Fibroblast of lung (primary cell): ENCODE data around the gene CAPN3. TPM values are rescaled to one million over a fixed set of nuclear protein-coding genes. Genes with fewer than 3 reads are reported as not detected.

Source experiments
- DNase-seq, 2 donors: peaks; one replicate each; pipeline versions ENCODE4 v3.0.0 to v3.0.0-alpha.2; 2010; ENCODE audit warnings: low read depth in 2 of 2
- H2AFZ ChIP-seq: 2 replicates; pipeline ENCODE4 v1.5.1; 2012; ENCODE audit warnings: low read length, control low read depth, inconsistent platforms
- H3K27ac ChIP-seq: 2 replicates; pipeline ENCODE4 v1.5.1; 2011; ENCODE audit warnings: low read length, control low read depth; ENCODE audit not compliant: insufficient read depth
- H3K27me3 ChIP-seq: 2 replicates; pipeline ENCODE4 v1.5.1; 2011; ENCODE audit warnings: mild to moderate bottlenecking, low read length; ENCODE audit not compliant: control insufficient read depth, insufficient read depth
- H3K36me3 ChIP-seq: 2 replicates; pipeline ENCODE4 v1.5.1; 2011; ENCODE audit warnings: low read length; ENCODE audit not compliant: control insufficient read depth, insufficient read depth
- H3K4me1 ChIP-seq: 2 replicates; pipeline ENCODE4 v1.5.1; 2011; ENCODE audit warnings: low read length; ENCODE audit not compliant: control insufficient read depth, insufficient read depth; ENCODE audit errors: extremely low read depth
- H3K4me2 ChIP-seq: 2 replicates; pipeline ENCODE4 v1.5.1; 2011; ENCODE audit warnings: low read length, control low read depth; ENCODE audit not compliant: insufficient read depth; ENCODE audit errors: extremely low read depth
- H3K4me3 ChIP-seq, 4 experiments: fragments of 200-600 bp in 1 of 4; sonication (generic) in 1 of 4; replicated peaks in 1 of 4; 2 replicates each; pipeline ENCODE4 v1.5.1; 2011 to 2016; ENCODE audit warnings: low read length in 4 of 4, low read depth in 3 of 4, mild to moderate bottlenecking in 3 of 4, control low read depth in 2 of 4, inconsistent platforms in 1 of 4, mixed read lengths in 1 of 4; ENCODE audit not compliant: insufficient read depth in 1 of 4; ENCODE audit errors: control extremely low read depth in 1 of 4
- H3K79me2 ChIP-seq: 2 replicates; pipeline ENCODE4 v1.5.1; 2012; ENCODE audit warnings: mild to moderate bottlenecking, low read length, inconsistent platforms; ENCODE audit not compliant: control insufficient read depth, insufficient read depth
- H3K9ac ChIP-seq: 2 replicates; pipeline ENCODE4 v1.5.1; 2011; ENCODE audit warnings: mild to moderate bottlenecking, low read length, control low read depth; ENCODE audit not compliant: insufficient read depth
- H3K9me3 ChIP-seq: 2 replicates; pipeline ENCODE4 v1.5.1; 2012; ENCODE audit warnings: low read depth, low read length; ENCODE audit not compliant: control insufficient read depth, insufficient read depth
- H4K20me1 ChIP-seq: 2 replicates; pipeline ENCODE4 v1.5.1; 2011; ENCODE audit warnings: low read length; ENCODE audit not compliant: control insufficient read depth, insufficient read depth; ENCODE audit errors: extremely low read depth
- EZH2 ChIP-seq: IDR thresholded peaks from 2 replicates; pipeline ENCODE4 v1.5.1; 2012; ENCODE audit warnings: low read length, control low read depth, mild to moderate bottlenecking; ENCODE audit errors: missing control alignments
- polyA plus RNA-seq, 2 donors: library from polyadenylated mRNA; depleted of rRNA in 1 of 2; stranded (reverse) in 1 of 2; unstranded in 1 of 2; fragments of >200 nt; gene quantifications; 2 replicates each; pipeline ENCODE4 v1.2.1, GENCODE V29; 2011 to 2012; ENCODE audit warnings: missing spikeins in 1 of 2
- total RNA-seq: library from RNA; depleted of rRNA; stranded (reverse); fragments of >200 nt; gene quantifications from 2 replicates; pipeline ENCODE4 v1.2.1, GENCODE V29; 2014
- TF ChIP-seq, protein P1 (sequence below), 2 donors: IDR thresholded peaks in 1 of 2; conservative IDR thresholded peaks in 1 of 2; 1 replicate in 1 of 2; 2 replicates in 1 of 2; pipeline ENCODE4 v1.5.1; 2011 to 2012; ENCODE audit warnings: low read length in 2 of 2, control low read depth in 1 of 2, inconsistent platforms in 1 of 2, low read depth in 1 of 2, mild to moderate bottlenecking in 1 of 2

Gene CAPN3
- total and polyA plus RNA-seq, 2 donors (not counting 1 experiment from before 2014, with no cell fraction given) = 1.3 to 3.6 TPM

DNA sequence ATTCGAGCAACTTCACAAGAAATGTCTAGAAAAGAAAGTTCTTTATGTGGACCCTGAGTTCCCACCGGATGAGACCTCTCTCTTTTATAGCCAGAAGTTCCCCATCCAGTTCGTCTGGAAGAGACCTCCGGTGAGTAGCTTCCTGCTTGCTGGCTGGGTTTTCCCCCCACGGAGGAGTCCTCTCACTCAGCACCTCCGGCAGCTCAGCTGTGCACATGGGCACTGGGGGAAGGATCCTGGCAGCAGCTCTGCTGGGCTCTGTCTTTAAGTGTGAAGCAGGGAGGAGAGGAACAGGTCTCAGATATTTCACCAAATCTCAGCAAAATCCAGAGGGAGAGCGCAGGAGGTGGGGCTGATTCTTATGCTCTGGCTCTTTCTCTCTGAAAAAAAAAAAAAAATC lies 684 bp downstream of the CAPN3 start:
- H2AFZ ChIP-seq = no peak overlapping the region
- H3K4me3 ChIP-seq = no peak overlapping the region
- no peaks in the 10 kb centered on the region for H3K36me3 ChIP-seq
- no peak overlapping the region for H3K27ac ChIP-seq
- H3K4me1 ChIP-seq = no peaks in the 10 kb centered on the region
- H3K9me3 ChIP-seq = no peaks in the 10 kb centered on the region
- no peak overlapping the region for H3K4me2 ChIP-seq
- TF ChIP-seq EZH2 = no peak
- TF ChIP-seq, protein P1, sequence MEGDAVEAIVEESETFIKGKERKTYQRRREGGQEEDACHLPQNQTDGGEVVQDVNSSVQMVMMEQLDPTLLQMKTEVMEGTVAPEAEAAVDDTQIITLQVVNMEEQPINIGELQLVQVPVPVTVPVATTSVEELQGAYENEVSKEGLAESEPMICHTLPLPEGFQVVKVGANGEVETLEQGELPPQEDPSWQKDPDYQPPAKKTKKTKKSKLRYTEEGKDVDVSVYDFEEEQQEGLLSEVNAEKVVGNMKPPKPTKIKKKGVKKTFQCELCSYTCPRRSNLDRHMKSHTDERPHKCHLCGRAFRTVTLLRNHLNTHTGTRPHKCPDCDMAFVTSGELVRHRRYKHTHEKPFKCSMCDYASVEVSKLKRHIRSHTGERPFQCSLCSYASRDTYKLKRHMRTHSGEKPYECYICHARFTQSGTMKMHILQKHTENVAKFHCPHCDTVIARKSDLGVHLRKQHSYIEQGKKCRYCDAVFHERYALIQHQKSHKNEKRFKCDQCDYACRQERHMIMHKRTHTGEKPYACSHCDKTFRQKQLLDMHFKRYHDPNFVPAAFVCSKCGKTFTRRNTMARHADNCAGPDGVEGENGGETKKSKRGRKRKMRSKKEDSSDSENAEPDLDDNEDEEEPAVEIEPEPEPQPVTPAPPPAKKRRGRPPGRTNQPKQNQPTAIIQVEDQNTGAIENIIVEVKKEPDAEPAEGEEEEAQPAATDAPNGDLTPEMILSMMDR (conservative IDR thresholded peaks at IDR 0.05 in 1 of 2, IDR thresholded peaks at IDR 0.05 in 1 of 2; ENCODE audit: low read depth in 1 of 2, low read length in 2 of 2) = no peak
- DNase-seq = no peak
- H4K20me1 ChIP-seq = no peaks in the 10 kb centered on the region
- no peak overlapping the region for H3K9ac ChIP-seq
- H3K27me3 ChIP-seq = no peaks in the 10 kb centered on the region
- H3K79me2 ChIP-seq = no peaks in the 10 kb centered on the region

DNA sequence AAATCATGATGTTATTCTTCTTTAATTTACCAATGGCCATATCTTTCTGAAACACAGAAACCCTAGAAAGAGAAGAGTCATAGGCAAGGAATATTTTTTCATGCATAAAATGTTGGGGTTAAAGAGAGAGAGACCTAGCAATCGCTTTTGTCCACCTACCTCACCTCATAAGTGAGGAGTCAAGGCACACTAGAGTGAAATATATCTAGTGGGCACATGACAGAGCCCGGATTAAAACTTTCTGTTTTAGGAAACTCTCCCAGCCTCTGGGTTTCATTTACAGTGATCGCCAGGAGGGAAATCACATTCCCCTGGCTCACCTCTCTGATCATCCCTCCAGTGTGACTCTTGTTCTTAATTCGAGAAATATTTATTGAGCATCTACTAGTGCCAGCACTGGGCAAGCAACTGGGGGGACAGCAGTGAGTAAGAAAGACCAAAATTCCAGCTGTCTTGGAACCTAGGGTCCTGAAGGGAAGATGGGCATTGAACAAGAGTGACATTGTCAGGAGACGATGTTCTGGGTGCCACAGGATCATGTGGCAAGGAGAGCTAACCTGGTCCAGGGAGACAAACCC lies 1.3 kb downstream of the CAPN3 start:
- no peak for DNase-seq
- no peak overlapping the region for H3K4me3 ChIP-seq
- no peaks in the 10 kb centered on the region for H3K36me3 ChIP-seq
- no peaks in the 10 kb centered on the region for H3K9me3 ChIP-seq
- no peak overlapping the region for H2AFZ ChIP-seq
- H4K20me1 ChIP-seq = no peaks in the 10 kb centered on the region
- TF ChIP-seq, protein P1 (conservative IDR thresholded peaks at IDR 0.05 in 1 of 2, IDR thresholded peaks at IDR 0.05 in 1 of 2; ENCODE audit: low read depth in 1 of 2, low read length in 2 of 2) = no peak
- no peak for TF ChIP-seq EZH2
- H3K9ac ChIP-seq = no peak overlapping the region
- no peaks in the 10 kb centered on the region for H3K79me2 ChIP-seq
- H3K27me3 ChIP-seq = no peaks in the 10 kb centered on the region
- H3K4me1 ChIP-seq = no peaks in the 10 kb centered on the region
- H3K4me2 ChIP-seq = no peak overlapping the region
- H3K27ac ChIP-seq = no peak overlapping the region

DNA sequence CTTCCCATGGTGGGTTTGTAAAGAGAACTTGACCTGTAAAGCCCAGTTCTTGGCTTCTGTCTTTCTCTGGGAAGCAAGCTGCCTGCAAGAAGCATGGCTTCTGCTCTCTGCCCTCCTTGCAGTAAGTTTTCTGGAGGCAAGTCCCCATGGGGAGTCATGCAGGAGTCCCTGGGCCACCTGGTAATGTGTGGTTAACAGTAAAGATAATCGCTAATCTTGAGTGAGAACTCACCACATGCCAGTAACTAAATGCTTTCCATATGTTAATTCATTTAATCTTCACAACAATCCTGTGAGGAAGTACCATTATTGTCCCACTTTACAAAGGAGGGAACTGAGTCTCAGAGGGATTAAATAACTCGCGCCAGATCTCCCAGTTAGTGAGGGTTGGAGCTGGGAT lies 4.2 kb downstream of the CAPN3 start:
- H3K79me2 ChIP-seq = no peaks in the 10 kb centered on the region
- H3K36me3 ChIP-seq = no peaks in the 10 kb centered on the region
- no peaks in the 10 kb centered on the region for H3K27me3 ChIP-seq
- no peak overlapping the region for H3K9ac ChIP-seq
- no peaks in the 10 kb centered on the region for H4K20me1 ChIP-seq
- no peak overlapping the region for H3K4me3 ChIP-seq
- no peaks in the 10 kb centered on the region for H3K9me3 ChIP-seq
- H3K27ac ChIP-seq = no peak overlapping the region
- DNase-seq = no peak
- H3K4me1 ChIP-seq = no peaks in the 10 kb centered on the region
- no peak overlapping the region for H2AFZ ChIP-seq
- no peak overlapping the region for H3K4me2 ChIP-seq
- no peak for TF ChIP-seq EZH2
- TF ChIP-seq, protein P1 (conservative IDR thresholded peaks at IDR 0.05 in 1 of 2, IDR thresholded peaks at IDR 0.05 in 1 of 2; ENCODE audit: low read depth in 1 of 2, low read length in 2 of 2) = no peak
